CD14-positive monocyte (primary cell): ENCODE results near the gene PLCXD3. TPM values are rescaled to one million over a fixed set of nuclear protein-coding genes. Genes with fewer than 3 reads are reported as not detected.

Experiments used
- DNase-seq, 3 donors: peaks; one replicate each; pipeline ENCODE4 v3.0.0-alpha.2; 2011 to 2022
- H2AFZ ChIP-seq: 2 replicates; pipeline ENCODE4 v1.6.0; 2012; ENCODE audit warnings: mild to moderate bottlenecking, low read depth, low read length, inconsistent platforms; ENCODE audit not compliant: insufficient read depth, poor library complexity, severe bottlenecking
- H3K27ac ChIP-seq, 2 donors: 1 replicate in 1 of 2; 2 replicates in 1 of 2; pipeline ENCODE4 v1.5.1; 2012 to 2013; ENCODE audit warnings: low read length in 2 of 2, control low read depth in 1 of 2, inconsistent platforms in 1 of 2, low read depth in 1 of 2, mild to moderate bottlenecking in 1 of 2
- H3K27me3 ChIP-seq, 2 donors: one replicate each; pipeline versions ENCODE4 v1.6.0 to v1.6.1; 2011 to 2013; ENCODE audit warnings: low read length in 2 of 2; ENCODE audit not compliant: control insufficient read depth in 2 of 2, insufficient read depth in 2 of 2
- H3K36me3 ChIP-seq, 2 donors: replicated peaks in 1 of 2; 1 replicate in 1 of 2; 2 replicates in 1 of 2; pipeline versions ENCODE4 v1.5.1 to v1.6.1; 2012 to 2013; ENCODE audit warnings: low read length in 2 of 2, control low read depth in 1 of 2, inconsistent platforms in 1 of 2, mild to moderate bottlenecking in 1 of 2; ENCODE audit not compliant: insufficient read depth in 2 of 2, control insufficient read depth in 1 of 2
- H3K4me1 ChIP-seq, 2 donors: 1 replicate in 1 of 2; 2 replicates in 1 of 2; pipeline versions ENCODE4 v1.5.1 to v1.6.1; 2012 to 2013; ENCODE audit warnings: low read length in 2 of 2, control low read depth in 1 of 2, inconsistent platforms in 1 of 2, mild to moderate bottlenecking in 1 of 2, moderate library complexity in 1 of 2; ENCODE audit not compliant: insufficient read depth in 2 of 2, control insufficient read depth in 1 of 2
- H3K4me2 ChIP-seq: replicated peaks from 2 replicates; pipeline ENCODE3; 2012; ENCODE audit warnings: low read length, moderate library complexity, mild to moderate bottlenecking; ENCODE audit not compliant: poor library complexity, severe bottlenecking; ENCODE audit errors: extremely low read depth
- H3K4me3 ChIP-seq, 3 experiments: fragments of 200-600 bp in 1 of 3; sonication (generic) in 1 of 3; replicated peaks in 1 of 3; 1 replicate in 2 of 3; 2 replicates in 1 of 3; pipeline ENCODE4 v1.5.1; 2011 to 2013; ENCODE audit warnings: low read length in 3 of 3, mild to moderate bottlenecking in 3 of 3, control low read depth in 2 of 3, low read depth in 2 of 3, inconsistent platforms in 1 of 3, moderate library complexity in 1 of 3
- H3K79me2 ChIP-seq: 2 replicates; pipeline ENCODE4 v1.6.0; 2012; ENCODE audit warnings: mild to moderate bottlenecking, control low read depth, inconsistent platforms, low read length, moderate library complexity; ENCODE audit not compliant: insufficient read depth
- H3K9ac ChIP-seq: 2 replicates; pipeline ENCODE4 v1.6.0; 2017; ENCODE audit warnings: low read length, mild to moderate bottlenecking; ENCODE audit not compliant: insufficient read depth, poor library complexity, severe bottlenecking
- H3K9me3 ChIP-seq, 2 donors: replicated peaks in 1 of 2; 1 replicate in 1 of 2; 2 replicates in 1 of 2; pipeline versions ENCODE4 v1.5.1 to v1.6.1; 2012 to 2013; ENCODE audit warnings: low read length in 2 of 2, control low read depth in 1 of 2; ENCODE audit not compliant: control insufficient read depth in 1 of 2, insufficient read depth in 1 of 2
- H4K20me1 ChIP-seq: 2 replicates; pipeline ENCODE4 v1.6.0; 2012; ENCODE audit warnings: mild to moderate bottlenecking, low read length, control low read depth, moderate library complexity; ENCODE audit not compliant: insufficient read depth
- H3K27ac Mint-ChIP-seq, 7 donors: one replicate each; pipeline ENCODE4 v1.8.0; 2020; ENCODE audit warnings: mild to moderate bottlenecking in 7 of 7, mixed read lengths in 7 of 7, moderate library complexity in 6 of 7, inconsistent platforms in 2 of 7
- H3K27me3 Mint-ChIP-seq, 3 donors: one replicate each; pipeline ENCODE4 v1.8.0; 2021 to 2022; ENCODE audit warnings: low read depth in 3 of 3, mild to moderate bottlenecking in 3 of 3, mixed read lengths in 3 of 3, moderate library complexity in 3 of 3, inconsistent platforms in 1 of 3
- H3K36me3 Mint-ChIP-seq, 2 donors: one replicate each; pipeline ENCODE4 v1.8.0; 2020; ENCODE audit warnings: mixed read lengths in 2 of 2, inconsistent platforms in 1 of 2, mild to moderate bottlenecking in 1 of 2
- H3K4me1 Mint-ChIP-seq: one replicate; pipeline ENCODE4 v1.8.0; 2020; ENCODE audit warnings: mild to moderate bottlenecking, mixed read lengths
- H3K4me3 Mint-ChIP-seq, 2 donors: one replicate each; pipeline ENCODE4 v1.8.0; 2020; ENCODE audit warnings: mild to moderate bottlenecking in 2 of 2, mixed read lengths in 2 of 2, moderate library complexity in 1 of 2
- H3K9me3 Mint-ChIP-seq, 7 donors: one replicate each; pipeline ENCODE4 v1.8.0; 2020 to 2022; ENCODE audit warnings: mixed read lengths in 7 of 7, mild to moderate bottlenecking in 6 of 7, moderate library complexity in 6 of 7, inconsistent platforms in 2 of 7
- CTCF ChIP-seq: fragments of 200-600 bp; IDR thresholded peaks from one replicate; pipeline ENCODE4 v1.8.0; 2022; ENCODE audit warnings: antibody characterized with exemption, mild to moderate bottlenecking
- WGBS: methylation state at CpG from one replicate; pipeline ENCODE4 v1.1.5; 2013; ENCODE audit warnings: missing lambda C conversion rate; ENCODE audit not compliant: insufficient coverage; 5-methylcytosine and 5-hydroxymethylcytosine counted together
- intact Hi-C, 2 donors: fragments of 100-400 bp; cut with micrococcal nuclease; formaldehyde crosslinking; loops; one replicate each; pipeline versions ENCODE4 v1.15.0 to v1.15.1; 2023
- polyA plus RNA-seq, 3 donors: library from polyadenylated mRNA; depleted of rRNA in 1 of 3; unstranded in 2 of 3; stranded (reverse) in 1 of 3; fragments of 300-500 nt in 2 of 3; fragments of >200 nt in 1 of 3; fragmentation: Illumina TruSeq in 2 of 3; gene quantifications; 1 replicate in 2 of 3; 2 replicates in 1 of 3; pipeline ENCODE4 v1.2.3, GENCODE V29; 2012 to 2021

The PLCXD3 gene
- polyA plus RNA-seq, 3 donors: not detected

GRCh38 chr5:41371738-41372137, 138.7 kb downstream of the PLCXD3 start:
- Histone ChIP-seq H3K9ac (no peak overlapping the region), H3K4me1 (no peaks in the 10 kb centered on the region), H3K9me3 (no peaks in the 10 kb centered on the region), H3K79me2 (no peaks in the 10 kb centered on the region), H3K4me3 (no peak overlapping the region), H3K27me3 (no peaks in the 10 kb centered on the region), H3K27ac (no peak overlapping the region), H3K36me3 (no peaks in the 10 kb centered on the region), H4K20me1 (no peaks in the 10 kb centered on the region), H3K4me2 (no peak overlapping the region), H2AFZ (no peak overlapping the region)
- intact Hi-C loops: no loop called here
- no peaks in the 10 kb centered on the region for H3K36me3 Mint-ChIP-seq
- no peaks in the 10 kb centered on the region for H3K27me3 Mint-ChIP-seq
- no CpG with 5 or more reads among the region's 2 CpGs for WGBS
- no peaks in the 10 kb centered on the region for H3K4me1 Mint-ChIP-seq
- DNase-seq: no peak
- H3K4me3 Mint-ChIP-seq: no peak overlapping the region
- H3K27ac Mint-ChIP-seq: no peak overlapping the region
- H3K9me3 Mint-ChIP-seq: peaks cover 0 to 7% (median 5%) of the 10 kb centered on the region in 7 donors
- no peak for TF ChIP-seq CTCF

- H3K4me2 ChIP-seq: no peak overlapping the region
- no peaks in the 10 kb centered on the region for H3K4me1 ChIP-seq
- WGBS: 20% methylated on average over 1 of the region's 4 CpGs
- no peaks in the 10 kb centered on the region for H4K20me1 ChIP-seq
- H2AFZ ChIP-seq: no peak overlapping the region
- Mint-ChIP-seq H3K36me3 (no peaks in the 10 kb centered on the region), H3K4me1 (no peaks in the 10 kb centered on the region), H3K27ac (no peak overlapping the region), H3K9me3 (peaks cover 0 to 7% (median 4%) of the 10 kb centered on the region in 7 donors), H3K4me3 (no peak overlapping the region), H3K27me3 (no peaks in the 10 kb centered on the region)
- H3K4me3 ChIP-seq: no peak overlapping the region
- H3K9me3 ChIP-seq: no peaks in the 10 kb centered on the region
- no peak overlapping the region for H3K9ac ChIP-seq
- DNase-seq: no peak
- intact Hi-C loops: no loop called here
- H3K36me3 ChIP-seq: no peaks in the 10 kb centered on the region
- H3K27ac ChIP-seq: no peak overlapping the region
- TF ChIP-seq CTCF: no peak
- no peaks in the 10 kb centered on the region for H3K27me3 ChIP-seq
- H3K79me2 ChIP-seq: no peaks in the 10 kb centered on the region
Observed at GRCh38 chr5:41370482-41370881, 139.9 kb downstream of the PLCXD3 start.
